Measurements from ENCODE around the gene DENND1A.

The DENND1A gene

GRCh38 chr9:123389698-123390097 lies 540.2 kb downstream of the DENND1A start:
- no peak overlapping the region for H3K4me3 ChIP-seq (ENCODE audit: low read length)
- TF ChIP-seq, protein P1, sequence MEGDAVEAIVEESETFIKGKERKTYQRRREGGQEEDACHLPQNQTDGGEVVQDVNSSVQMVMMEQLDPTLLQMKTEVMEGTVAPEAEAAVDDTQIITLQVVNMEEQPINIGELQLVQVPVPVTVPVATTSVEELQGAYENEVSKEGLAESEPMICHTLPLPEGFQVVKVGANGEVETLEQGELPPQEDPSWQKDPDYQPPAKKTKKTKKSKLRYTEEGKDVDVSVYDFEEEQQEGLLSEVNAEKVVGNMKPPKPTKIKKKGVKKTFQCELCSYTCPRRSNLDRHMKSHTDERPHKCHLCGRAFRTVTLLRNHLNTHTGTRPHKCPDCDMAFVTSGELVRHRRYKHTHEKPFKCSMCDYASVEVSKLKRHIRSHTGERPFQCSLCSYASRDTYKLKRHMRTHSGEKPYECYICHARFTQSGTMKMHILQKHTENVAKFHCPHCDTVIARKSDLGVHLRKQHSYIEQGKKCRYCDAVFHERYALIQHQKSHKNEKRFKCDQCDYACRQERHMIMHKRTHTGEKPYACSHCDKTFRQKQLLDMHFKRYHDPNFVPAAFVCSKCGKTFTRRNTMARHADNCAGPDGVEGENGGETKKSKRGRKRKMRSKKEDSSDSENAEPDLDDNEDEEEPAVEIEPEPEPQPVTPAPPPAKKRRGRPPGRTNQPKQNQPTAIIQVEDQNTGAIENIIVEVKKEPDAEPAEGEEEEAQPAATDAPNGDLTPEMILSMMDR (conservative IDR thresholded peaks at IDR 0.05; ENCODE audit: low read depth, low read length) = no peak
- no peak for DNase-seq (ENCODE audit: low read depth)

DNA sequence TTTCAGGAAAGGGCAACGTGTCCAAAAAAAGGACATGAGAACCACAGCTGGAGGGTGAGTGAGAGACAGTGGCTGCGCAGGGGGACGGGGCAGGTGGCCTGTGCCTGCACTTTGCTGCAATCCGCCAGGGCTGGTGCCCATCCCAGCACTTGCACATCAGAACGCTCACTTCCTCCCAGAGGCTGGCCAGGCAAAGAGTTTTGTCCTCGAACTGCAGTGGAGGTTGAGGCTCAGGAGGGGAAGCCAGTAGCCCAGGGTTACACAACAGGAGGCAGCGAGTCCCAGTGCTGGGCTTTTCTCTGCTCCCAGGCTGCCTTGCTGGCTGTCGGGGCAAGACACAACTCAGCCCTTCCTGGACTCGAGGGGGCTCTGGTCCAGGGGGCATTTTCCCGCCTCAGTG lies 540.9 kb downstream of the DENND1A start:
- no peak for DNase-seq (ENCODE audit: low read depth)
- no peak overlapping the region for H3K4me3 ChIP-seq (ENCODE audit: low read length)
- TF ChIP-seq, protein P1 (conservative IDR thresholded peaks at IDR 0.05; ENCODE audit: low read depth, low read length) = no peak

DNA sequence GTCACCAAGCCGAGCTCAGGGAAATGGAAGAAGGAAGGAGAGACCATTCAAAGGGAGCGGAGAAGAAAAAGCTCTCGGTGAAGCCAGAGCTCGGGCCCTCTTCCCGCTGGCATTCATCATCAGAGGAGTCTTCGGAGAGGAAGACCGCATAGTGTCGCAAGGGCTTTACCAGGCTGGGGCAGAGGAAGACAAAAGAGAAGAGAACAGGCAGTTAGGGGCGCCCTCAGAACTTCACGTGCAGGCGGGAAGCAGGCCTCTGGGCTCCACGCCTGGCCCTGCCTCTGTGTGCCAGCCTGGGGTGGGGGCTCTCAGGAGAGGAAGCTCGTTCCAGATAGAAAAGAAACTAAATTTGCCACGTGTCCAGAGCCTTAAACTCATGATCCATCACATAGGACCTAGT lies 542.2 kb downstream of the DENND1A start:
- DNase-seq (ENCODE audit: low read depth) = no peak
- H3K4me3 ChIP-seq (ENCODE audit: low read length) = no peak overlapping the region
- TF ChIP-seq, protein P1 (conservative IDR thresholded peaks at IDR 0.05; ENCODE audit: low read depth, low read length) = no peak

DNA sequence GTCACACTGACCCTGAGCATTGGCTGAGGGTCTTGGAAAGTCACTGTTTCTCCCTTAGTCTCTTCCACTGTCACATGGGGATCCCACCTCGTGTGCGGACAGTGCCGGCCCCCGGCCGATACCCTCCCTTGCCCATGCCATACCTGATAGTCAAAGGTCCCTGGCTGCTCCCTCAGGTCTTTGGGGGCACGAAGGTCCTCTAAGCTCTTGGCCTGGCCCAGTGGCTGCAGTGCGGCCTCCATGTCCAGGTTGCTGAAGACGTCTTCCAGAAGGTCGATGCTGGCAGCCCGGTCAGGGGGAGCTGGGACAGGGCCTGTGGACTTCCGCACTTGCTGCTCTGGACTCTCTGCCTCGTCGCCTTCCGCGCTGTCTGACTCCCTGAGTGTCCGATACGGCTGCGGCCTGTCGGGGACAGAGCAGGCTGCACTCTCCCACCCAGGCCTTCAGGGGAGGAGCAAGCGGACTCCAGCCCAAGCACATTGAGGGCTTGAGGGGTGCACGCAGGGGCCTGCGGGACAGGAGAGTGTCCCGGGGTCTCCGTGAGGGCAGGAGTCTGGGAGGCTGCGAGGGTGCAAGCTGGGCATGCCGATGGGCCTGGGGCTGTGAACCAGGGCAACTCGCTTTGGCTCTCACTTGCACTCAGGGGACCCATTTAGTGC lies 546.3 kb downstream of the DENND1A start:
- DNase-seq (ENCODE audit: low read depth) = no peak
- TF ChIP-seq, protein P1 (conservative IDR thresholded peaks at IDR 0.05; ENCODE audit: low read depth, low read length) = no peak
- no peak overlapping the region for H3K4me3 ChIP-seq (ENCODE audit: low read length)

DNA sequence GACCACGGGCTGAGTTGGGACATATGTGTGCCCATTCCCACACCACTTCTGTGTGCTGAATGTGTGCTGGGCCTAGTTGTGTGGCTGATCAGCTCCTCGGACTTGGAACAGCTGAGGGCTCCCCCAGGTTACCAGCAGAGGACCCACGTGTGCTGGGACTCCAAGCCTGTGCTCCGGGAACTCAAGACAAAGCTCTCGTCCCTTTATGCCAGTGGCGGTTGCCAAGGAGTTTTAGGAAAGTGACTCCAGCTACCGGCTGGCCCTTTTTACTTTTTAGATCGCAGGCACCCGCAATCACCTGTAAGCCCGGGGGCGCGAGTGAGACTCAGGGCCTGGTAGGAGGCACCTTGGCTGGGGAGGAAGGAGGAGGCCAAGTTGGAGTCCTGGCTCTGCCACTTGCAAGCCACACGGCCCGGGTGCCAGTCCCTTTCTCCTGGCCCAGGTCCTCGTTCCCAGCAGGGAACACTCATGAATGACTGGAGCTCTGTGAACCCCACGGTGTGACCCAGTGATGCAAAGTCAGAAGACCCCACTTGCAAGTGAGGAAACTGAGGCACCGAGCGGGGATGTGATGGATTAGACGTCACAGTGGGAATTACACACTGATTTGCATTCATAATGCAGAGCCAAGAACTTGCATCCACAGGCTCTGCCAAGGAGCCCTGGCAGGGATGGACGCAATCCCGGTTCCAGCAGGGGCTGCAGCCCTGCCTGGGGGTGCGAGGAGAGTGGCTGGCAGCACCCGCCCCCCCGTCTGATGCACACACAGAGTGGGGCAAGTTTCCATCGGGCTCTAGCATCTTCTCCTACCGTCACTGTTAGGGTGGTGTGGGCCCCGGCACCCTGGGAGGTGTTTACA lies 547.0 kb downstream of the DENND1A start:
- no peak overlapping the region for H3K4me3 ChIP-seq (ENCODE audit: low read length)
- DNase-seq (ENCODE audit: low read depth) = no peak
- TF ChIP-seq, protein P1 (conservative IDR thresholded peaks at IDR 0.05; ENCODE audit: low read depth, low read length) = no peak

DNA sequence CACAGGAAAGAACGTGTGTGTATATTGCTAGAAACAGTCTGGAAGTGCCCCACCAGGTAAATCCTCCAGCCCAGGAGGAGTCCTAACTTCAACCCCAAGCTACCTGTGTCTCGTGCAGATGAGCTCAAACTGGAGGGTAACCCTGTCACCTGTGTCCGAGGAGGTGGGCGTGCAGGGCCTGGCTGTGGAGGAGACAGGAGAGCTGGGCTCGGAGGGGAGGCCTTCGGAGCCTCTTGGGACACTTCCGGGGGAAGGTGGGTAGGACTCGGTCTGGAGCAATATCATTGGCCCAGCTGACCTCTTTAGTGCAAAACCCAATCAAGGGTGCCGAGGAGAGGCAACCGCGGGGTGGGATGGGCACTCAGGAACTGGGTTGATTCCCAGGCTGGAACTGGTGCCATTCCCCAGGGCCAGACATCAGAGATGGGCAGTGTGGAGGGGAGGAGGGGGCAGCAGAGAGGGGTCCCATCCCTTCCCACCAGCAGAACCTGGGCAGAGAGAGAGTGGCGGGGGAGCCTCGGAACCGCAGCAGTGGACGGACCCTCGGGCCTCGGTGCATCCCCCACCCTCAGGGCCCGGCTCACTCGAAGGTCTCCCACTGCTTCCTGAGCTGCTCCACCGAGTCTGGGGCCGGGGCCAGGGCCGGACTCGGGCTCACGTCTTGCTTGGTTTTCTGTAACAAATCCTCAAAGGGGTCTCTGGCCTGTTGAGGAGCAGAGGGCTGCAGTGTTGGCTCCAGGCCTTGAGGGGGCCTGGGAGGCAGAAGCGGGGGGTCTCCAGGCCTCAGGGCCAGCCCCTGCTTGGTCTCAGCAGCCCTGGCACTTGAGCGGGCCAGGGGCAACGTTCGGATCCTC lies 548.8 kb downstream of the DENND1A start:
- DNase-seq (ENCODE audit: low read depth) = no peak
- no peak overlapping the region for H3K4me3 ChIP-seq (ENCODE audit: low read length)
- TF ChIP-seq, protein P1 (conservative IDR thresholded peaks at IDR 0.05; ENCODE audit: low read depth, low read length) = no peak

Measured in retinal pigment epithelial cell (primary cell).